Breast epithelium (tissue), 3 donors: ENCODE results near the gene STX8.

Experiments
- POLR2A ChIP-seq: fragments of 450-650 bp; IDR thresholded peaks from one replicate; pipeline ENCODE4 v1.6.1; 2016; ENCODE audit warnings: antibody characterized with exemption, mild to moderate bottlenecking, moderate library complexity
- TF ChIP-seq, protein P1 (sequence below), 3 donors: fragments of 450-650 bp; IDR thresholded peaks; one replicate each; pipeline ENCODE4 v1.5.1; 2016 to 2017; ENCODE audit warnings: antibody characterized with exemption in 3 of 3, mild to moderate bottlenecking in 3 of 3, moderate library complexity in 3 of 3

GRCh38 chr17:9432934-9433421 lies 142.6 kb downstream of the STX8 start:
- TF ChIP-seq, protein P1, sequence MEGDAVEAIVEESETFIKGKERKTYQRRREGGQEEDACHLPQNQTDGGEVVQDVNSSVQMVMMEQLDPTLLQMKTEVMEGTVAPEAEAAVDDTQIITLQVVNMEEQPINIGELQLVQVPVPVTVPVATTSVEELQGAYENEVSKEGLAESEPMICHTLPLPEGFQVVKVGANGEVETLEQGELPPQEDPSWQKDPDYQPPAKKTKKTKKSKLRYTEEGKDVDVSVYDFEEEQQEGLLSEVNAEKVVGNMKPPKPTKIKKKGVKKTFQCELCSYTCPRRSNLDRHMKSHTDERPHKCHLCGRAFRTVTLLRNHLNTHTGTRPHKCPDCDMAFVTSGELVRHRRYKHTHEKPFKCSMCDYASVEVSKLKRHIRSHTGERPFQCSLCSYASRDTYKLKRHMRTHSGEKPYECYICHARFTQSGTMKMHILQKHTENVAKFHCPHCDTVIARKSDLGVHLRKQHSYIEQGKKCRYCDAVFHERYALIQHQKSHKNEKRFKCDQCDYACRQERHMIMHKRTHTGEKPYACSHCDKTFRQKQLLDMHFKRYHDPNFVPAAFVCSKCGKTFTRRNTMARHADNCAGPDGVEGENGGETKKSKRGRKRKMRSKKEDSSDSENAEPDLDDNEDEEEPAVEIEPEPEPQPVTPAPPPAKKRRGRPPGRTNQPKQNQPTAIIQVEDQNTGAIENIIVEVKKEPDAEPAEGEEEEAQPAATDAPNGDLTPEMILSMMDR (IDR thresholded peaks at IDR 0.05) = no peak
- no peak for TF ChIP-seq POLR2A
